NOMO-1 (cell line): ENCODE results near the gene MYH6.
"Not testable (repeated sequence)": the region's sequence is repeated elsewhere in the genome, so short reads cannot be mapped to it uniquely, and the experiment has no call there.

Experiments used
- DNase-seq, 2 experiments: peaks; one replicate each; lab custom pipeline; 2025; ENCODE audit not compliant: unreplicated experiment in 2 of 2; lab: John Stamatoyannopoulos, UW

The MYH6 gene

GRCh38 chr14:23399591-23399990 lies 8.5 kb downstream of the MYH6 start:
- DNase-seq = no peak

- DNase-seq = no peak
Observed at GRCh38 chr14:23399136-23399535, 8.9 kb downstream of the MYH6 start.

GRCh38 chr14:23398348-23398747 lies 9.7 kb downstream of the MYH6 start:
- DNase-seq = no peak

- DNase-seq = no peak
Observed at GRCh38 chr14:23396781-23397407, 11.2 kb downstream of the MYH6 start.

GRCh38 chr14:23396126-23396525 lies 11.9 kb downstream of the MYH6 start:
- DNase-seq = no peak

GRCh38 chr14:23392613-23393012 lies 15.5 kb downstream of the MYH6 start:
- DNase-seq = no peak

- not testable (repeated sequence) for DNase-seq
Observed at GRCh38 chr14:23389871-23390270, 18.2 kb downstream of the MYH6 start.

GRCh38 chr14:23389396-23389795 lies 18.7 kb downstream of the MYH6 start:
- no peak for DNase-seq

GRCh38 chr14:23388996-23389395 lies 19.1 kb downstream of the MYH6 start:
- no peak for DNase-seq

GRCh38 chr14:23387916-23388882 lies 19.9 kb downstream of the MYH6 start:
- no peak for DNase-seq

- no peak for DNase-seq
Observed at GRCh38 chr14:23386999-23387398, 21.1 kb downstream of the MYH6 start.

GRCh38 chr14:23386266-23386657 lies 21.8 kb downstream of the MYH6 start:
- not testable (repeated sequence) for DNase-seq

- DNase-seq = no peak
Observed at GRCh38 chr14:23385642-23386265, 22.3 kb downstream of the MYH6 start.

GRCh38 chr14:23385244-23385641 lies 22.8 kb downstream of the MYH6 start:
- DNase-seq = no peak

- no peak for DNase-seq
Observed at GRCh38 chr14:23384364-23385080, 23.6 kb downstream of the MYH6 start.

- no peak for DNase-seq
Observed at GRCh38 chr14:23382731-23383440, 25.2 kb downstream of the MYH6 start.

- no peak for DNase-seq
Observed at GRCh38 chr14:23382276-23382675, 25.8 kb downstream of the MYH6 start.

GRCh38 chr14:23381871-23382270 lies 26.2 kb downstream of the MYH6 start:
- peak in 1 of 2 experiments; percentile 47 for DNase-seq

GRCh38 chr14:23380976-23381375 lies 27.1 kb downstream of the MYH6 start:
- DNase-seq = no peak

GRCh38 chr14:23380197-23380914 lies 27.7 kb downstream of the MYH6 start:
- DNase-seq = no peak
